GM10847 (cell line): Measurements from ENCODE around the gene CDH1.

Source experiments
- POLR2A ChIP-seq: IDR thresholded peaks from 2 replicates; pipeline ENCODE4 v1.6.1; 2011; ENCODE audit not compliant: insufficient read length; ENCODE audit errors: extremely low read depth

Gene CDH1

DNA sequence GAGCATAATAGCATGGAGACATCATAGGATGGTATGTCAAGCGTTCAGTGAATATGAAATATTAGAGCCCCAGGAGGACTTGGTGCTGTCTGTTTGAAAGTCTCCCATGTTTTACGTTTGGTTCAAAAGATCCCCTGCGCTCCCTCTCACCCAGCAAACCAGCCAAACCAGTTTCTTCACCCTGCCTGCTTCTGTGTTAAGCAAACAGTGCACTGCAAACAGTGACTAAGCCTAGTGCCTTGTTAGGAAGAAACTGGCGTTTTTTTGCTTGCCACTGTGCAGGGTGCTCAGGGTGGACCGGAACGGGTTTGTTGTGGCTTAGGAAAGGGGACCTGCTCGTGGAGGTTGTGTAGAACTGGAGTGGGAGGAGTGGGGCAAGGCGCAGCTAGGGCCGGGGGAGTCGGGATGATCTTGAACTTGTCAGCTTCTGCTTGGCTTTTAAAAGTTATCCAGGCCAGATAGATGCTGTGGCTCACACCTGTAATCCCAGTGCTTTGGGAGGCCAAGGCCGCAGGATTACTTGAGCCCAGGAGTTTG lies 7.7 kb downstream of the CDH1 start:
- TF ChIP-seq POLR2A: no peak

DNA sequence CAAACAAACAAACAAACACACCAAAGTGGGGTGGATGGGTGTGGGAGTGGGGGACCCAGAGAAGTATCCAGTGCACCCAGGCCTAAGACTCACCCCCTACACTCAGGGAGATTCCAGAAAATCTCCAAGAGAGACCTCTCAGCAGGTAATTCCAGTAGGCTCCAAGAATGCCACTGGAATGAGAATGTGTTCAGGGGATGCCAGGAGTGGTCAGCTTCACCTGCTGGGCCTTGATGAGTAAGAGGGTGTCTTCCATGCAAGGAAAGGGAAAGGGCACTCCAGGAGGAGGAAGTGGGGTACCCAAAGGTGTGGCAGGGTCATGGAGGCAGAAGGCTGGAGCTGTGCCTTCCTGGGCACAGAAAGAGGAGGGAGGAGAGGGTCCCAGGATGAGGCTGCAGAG lies 9.9 kb downstream of the CDH1 start:
- TF ChIP-seq POLR2A: no peak

DNA sequence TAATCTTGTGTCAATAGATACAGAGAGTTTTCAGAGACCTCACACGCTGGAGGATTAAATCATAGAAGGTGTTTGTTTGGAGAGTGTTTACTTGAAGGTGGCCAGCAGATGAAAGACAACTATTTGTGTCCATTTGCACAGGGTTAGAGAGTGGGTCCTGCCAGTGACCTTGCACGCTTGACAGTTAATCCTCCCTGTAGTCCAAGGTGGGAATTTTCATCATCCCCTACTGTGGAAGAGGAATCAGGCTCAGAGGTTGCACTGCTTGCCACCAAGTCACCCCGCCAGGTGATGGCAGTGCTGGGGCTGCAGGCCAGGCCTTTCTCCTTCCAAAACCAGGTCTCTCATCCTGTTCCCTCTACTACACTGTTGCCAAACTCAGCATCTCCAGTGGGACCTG lies 12.3 kb downstream of the CDH1 start:
- no peak for TF ChIP-seq POLR2A

DNA sequence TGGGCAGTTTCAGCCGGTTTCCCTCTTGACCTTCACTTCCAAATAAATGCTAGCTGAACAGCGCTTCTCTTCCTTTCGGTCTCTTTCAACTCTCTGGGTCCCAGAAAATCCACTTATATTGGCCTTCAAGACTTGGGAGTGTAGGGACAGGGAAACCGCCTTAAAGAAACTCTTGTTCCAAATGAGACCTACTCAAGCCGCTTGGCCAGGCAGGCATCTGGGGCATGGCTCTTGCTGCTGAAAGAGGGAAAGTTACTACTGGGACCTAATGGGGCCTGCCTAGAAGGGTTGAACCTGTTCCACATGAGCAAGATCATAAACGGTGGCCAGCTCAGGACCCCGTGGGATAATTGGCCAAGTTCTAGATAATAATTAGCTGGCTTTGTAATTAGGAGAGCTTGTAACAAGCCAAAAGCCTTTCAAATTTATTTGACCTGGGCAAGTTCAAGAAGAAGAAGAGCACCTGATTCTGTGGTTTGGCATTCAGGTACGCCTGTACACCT lies 13.2 kb downstream of the CDH1 start:
- TF ChIP-seq POLR2A: no peak

DNA sequence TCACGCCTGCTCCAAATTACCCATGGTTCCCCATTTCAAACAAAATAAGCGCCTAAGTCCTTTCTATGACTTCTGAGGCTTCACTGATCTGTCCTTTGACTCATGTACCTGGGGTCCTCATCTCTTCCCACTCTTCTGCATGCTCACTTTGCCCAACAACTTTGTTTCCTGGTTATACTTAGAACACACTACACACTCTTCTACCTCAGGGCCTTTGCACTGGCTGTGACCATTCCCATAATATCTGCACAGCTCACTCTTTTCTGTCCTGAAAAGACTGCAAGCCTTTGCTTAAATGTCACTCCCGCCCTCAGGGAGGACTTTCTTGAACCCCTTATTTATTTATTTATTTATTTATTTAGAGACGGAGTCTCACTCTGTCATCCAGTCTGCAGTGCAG lies 14.1 kb downstream of the CDH1 start:
- no peak for TF ChIP-seq POLR2A

DNA sequence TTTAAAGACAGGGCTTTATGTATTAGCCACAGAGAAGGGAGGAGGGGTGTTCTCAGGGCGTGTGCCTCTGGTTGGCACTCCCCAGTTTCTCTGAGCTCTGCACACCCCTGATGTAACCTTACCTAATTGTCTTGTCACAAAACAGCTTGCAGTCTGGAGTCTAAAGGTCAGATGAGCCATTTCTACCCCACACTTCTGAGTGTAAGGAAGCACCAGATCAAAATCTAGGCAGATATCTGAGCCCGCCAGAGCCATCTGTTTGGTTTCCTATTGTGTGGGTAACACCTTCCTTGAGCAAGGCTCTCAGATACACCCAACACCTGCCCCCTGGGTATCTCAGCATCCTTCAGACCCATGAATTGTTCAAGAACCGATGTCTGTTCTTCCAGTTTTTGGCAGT lies 15.5 kb downstream of the CDH1 start:
- TF ChIP-seq POLR2A: no peak

DNA sequence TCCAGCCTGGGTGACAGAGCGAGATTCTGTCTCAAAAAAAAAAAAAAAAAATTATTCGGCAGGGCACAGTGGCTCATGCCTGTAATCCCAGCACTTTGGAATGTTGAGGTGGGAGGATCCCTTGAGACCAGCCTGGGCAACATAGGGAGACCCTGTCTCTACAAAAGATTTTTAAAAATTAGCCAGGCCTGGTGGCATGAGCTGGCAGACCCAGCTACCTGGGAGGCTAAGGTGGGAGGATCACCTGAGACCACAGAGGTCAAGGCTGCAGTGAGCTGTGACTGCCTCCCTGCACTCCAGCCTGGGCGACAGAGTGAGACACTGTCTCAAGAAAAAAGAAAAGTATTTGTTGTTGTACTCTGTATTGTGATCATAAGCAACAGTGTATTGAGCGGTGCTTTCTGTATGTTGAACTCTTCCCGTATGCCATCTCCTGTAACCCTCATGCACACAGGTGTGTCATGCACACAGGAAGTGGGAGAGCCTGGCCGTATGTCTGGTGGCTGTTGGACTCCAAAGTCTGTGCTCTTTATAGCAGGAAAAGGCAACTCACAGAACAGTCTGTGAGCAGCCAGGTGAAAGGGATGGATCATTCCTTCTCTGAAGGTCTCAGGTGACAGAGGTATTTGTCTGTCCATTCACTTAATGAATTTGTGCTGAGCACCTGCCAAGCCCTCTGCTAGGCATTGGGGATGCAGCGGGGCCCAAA lies 17.1 kb downstream of the CDH1 start:
- TF ChIP-seq POLR2A: no peak

DNA sequence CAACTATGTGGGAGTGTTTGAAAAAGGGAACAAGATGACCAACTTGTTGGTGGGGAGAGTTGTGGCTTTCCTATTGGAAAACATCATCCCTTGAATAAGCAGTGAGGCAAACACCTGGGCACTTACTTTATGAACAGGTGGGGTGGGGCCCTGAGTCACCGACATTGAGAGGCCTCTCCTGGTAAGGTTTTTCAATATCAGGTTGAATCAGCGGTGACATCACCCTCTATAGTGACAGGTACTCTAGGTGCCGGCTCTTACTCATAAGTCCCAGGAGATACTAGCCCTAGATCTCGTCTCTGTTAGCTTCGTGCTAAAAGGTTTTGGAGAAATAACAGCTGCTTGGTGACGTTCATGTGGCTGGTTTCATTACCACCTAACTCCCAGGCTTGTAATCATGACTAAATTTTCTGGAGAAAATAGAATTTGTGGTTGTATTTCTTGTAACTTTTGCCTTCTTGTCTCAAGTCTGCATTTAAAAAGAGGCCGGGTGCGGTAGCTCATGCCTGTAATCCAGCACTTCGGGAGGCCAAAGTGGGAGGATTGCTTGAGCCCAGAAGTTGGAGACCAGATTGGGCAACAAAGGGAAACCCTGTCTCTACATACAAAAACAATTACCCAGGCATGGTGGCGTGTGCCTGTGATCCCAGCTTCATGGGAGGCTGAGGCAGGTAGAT lies 19.3 kb downstream of the CDH1 start:
- TF ChIP-seq POLR2A: no peak

DNA sequence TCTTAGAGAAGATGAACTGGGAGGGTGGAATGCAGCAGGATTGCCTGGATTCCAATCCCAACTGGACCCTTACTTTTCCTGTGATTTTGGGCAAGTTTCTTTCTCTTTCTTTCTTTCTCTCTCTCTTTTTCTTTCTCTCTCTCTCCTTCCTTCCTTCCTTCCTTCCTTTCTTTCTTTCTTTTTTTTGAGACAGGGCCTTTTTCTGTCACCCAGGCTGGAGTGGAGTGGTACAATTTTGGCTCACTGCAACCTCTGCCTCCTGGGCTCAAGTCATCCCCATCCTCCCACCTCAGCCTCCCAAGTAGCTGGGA lies 20.5 kb downstream of the CDH1 start:
- TF ChIP-seq POLR2A: no peak

DNA sequence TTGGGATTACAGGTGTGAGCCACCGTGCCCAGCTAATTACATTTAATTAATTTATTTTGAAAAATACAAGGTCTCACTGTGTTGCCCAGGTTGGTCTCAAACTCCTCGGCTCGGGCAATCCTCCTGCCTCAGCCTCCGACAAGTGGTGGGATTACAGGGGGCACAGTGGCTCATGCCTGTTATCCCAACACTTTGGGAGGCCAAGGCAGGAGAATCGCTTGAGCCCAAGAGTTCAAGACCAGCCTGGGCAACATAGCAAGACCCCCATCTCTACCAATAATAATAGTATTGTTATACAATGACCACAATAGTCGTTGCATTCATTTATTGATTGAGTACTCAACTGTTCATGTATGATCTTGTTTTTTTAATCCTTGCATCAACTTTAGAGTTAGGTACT lies 22.0 kb downstream of the CDH1 start:
- TF ChIP-seq POLR2A: no peak

DNA sequence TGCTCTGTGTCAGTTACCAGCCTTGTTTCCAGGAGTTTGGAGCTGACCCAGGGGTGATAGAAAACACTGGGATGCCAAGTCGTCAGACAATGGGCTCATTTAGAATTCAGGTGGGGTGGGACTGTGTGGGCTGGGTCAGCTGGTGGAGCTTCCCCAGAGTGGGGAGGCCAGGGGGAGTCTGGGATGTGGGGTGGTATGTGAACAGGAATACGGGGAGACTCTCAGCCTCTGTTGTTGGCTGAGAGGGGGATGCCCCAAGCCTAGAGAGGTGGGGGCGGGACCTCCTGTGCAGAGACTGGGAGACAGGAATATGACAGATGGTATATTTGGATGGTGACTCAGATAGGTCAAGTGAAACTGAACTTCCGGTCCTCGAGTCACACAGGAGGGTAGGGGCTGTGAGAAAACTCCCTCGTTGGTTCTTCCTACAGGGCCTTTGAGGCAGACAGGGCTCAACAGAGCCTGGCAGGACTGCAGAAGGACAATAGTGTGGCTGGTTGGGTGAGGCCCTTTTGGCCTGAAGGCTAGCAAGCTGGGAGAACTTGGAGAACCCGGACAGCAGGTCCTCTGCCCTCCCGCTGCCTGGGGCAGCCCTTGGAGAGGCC lies 23.7 kb downstream of the CDH1 start:
- TF ChIP-seq POLR2A: no peak

DNA sequence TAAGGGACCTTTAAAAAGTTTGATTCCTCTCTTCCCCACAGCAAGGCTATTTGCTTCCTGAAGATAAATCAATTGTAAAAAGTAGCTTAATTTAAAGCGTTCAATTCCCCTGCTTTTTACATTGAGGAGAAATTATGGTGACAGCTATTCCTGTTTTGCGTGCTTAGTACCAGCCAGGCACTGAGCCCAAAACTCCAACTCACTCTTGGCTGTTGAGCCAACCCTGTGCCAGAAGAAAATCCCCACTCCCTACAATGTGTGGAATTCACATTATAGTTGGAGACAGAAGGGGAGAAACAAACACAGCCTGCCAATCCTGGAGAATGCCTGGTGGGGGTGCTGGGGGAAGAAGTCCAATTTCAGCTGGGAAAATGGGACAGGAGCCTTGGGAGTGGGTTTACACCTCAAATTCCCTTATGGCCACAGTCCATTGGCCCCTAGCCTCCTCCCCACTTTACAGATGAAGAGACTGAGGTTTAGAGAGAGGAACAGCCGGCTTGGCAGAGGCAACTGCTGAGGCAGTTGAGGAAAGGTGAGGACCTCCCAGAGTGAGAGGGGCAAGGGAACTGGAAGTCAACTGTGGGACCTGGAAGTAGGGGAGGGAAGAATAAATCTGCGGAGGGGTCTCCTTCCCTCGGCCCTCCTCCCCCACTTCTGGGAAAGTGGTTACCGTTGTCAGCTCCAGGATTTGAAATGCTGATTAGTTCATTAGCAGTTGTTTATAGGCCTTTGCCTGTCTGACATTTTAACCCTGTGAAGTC lies 26.1 kb downstream of the CDH1 start:
- TF ChIP-seq POLR2A: no peak

DNA sequence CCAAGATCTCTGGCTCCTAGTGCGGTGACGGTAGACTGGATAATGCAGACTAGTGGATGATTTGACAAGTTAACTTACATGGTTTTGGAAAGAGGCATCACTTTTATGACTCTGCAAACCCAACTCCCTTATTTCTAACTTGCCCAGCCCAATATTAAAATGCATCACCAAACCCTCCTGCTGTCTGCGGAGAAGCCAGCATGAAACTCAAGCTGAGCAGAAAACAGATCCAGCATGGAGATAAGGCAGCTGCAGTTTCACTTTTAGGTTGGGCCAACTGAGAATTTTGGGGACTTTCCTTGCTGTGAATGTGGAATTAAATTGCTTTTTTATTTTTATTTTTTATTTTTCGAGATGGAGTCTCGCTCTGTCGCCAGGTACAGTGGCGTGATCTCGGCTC lies 27.8 kb downstream of the CDH1 start:
- TF ChIP-seq POLR2A: no peak

DNA sequence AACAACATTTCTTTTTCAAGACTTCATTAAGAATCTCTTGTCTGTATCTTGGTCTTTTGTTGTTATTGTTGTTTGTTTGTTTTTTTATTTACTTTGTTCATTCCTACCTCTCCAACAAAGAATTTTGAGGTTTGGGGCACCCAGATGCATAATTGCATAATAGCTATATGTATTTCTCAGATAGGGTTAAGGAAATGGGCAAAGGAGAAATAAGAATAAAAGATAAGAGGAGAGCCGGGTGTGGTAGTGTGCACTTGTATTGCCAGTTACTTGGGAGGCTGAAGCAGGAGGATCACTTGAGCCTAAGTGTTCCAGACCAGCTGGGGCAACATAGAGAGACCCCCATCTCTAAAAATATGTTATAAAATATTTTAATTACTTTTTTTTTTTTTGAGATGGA lies 30.5 kb downstream of the CDH1 start:
- TF ChIP-seq POLR2A: no peak

DNA sequence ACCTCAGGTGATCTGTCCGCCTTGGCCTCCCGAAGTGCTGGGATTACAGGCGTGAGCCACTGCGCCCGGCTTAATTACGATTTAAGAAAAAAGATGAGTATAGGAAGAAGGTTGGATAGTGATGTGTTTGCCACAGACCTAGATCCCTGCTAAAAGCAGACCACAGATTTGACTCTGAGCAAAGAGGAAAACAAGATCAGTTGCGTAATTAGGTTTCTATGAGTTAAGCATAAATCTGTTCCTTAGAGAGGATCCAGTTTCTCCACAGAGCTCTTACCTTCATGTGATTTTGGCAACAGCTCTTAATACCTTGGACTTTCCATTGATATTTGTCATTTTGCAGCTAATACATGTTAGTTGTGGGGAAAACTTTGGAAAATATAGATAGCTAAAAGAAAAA lies 31.1 kb downstream of the CDH1 start:
- no peak for TF ChIP-seq POLR2A

DNA sequence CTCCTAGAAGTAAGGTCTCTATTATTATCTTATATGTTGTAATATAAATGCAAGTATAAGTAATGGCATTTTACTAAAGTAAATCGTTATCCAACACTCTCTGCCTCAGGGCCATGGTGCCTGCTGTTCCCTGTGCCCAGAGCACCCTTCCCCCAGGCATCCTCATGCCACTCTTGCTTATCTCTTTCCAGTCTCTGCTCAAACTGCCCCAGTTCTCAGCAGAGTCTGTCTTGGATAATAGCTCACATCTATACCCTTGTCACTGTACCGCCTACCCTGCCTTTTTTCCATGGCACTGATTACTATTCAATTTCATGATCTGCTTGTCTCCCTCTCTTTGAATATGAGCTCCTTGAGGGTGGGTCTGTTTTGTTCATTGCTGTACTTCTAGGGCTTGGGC lies 31.7 kb downstream of the CDH1 start:
- no peak for TF ChIP-seq POLR2A
